Stimulated activated naive CD8-positive, alpha-beta T cell treated with anti-CD3 and anti-CD28 coated beads, Interleukin-15, Interleukin-2, amounts not matched to agents 100 ng/mL and 50 ng/mL, for 24 hours (primary cell): ENCODE results near the gene PTPN20.

Experiments used
- H3K27ac Mint-ChIP-seq: one replicate; pipeline ENCODE4 v1.8.0; 2021; ENCODE audit warnings: mild to moderate bottlenecking, mixed read lengths
- H3K27me3 Mint-ChIP-seq: one replicate; pipeline ENCODE4 v1.8.0; 2021; ENCODE audit warnings: mixed read lengths
- H3K36me3 Mint-ChIP-seq: one replicate; pipeline ENCODE4 v1.8.0; 2021; ENCODE audit warnings: low read depth, mixed read lengths
- H3K4me1 Mint-ChIP-seq: one replicate; pipeline ENCODE4 v1.8.0; 2021; ENCODE audit warnings: low read depth, mixed read lengths
- H3K4me3 Mint-ChIP-seq: one replicate; pipeline ENCODE4 v1.8.0; 2021; ENCODE audit warnings: mild to moderate bottlenecking, mixed read lengths
- H3K9me3 Mint-ChIP-seq: one replicate; pipeline ENCODE4 v1.8.0; 2021; ENCODE audit warnings: mixed read lengths

Gene PTPN20

GRCh38 chr10:46999217-46999616 is 88.0 kb downstream of the PTPN20 start:
- no peaks in the 10 kb centered on the region for H3K9me3 Mint-ChIP-seq
- H3K27ac Mint-ChIP-seq, result no peak overlapping the region
- H3K4me3 Mint-ChIP-seq, result no peak overlapping the region
- H3K4me1 Mint-ChIP-seq, result no peaks in the 10 kb centered on the region
- H3K27me3 Mint-ChIP-seq, result peaks cover 13% of the 10 kb centered on the region
- no peaks in the 10 kb centered on the region for H3K36me3 Mint-ChIP-seq

- H3K27ac Mint-ChIP-seq, result no peak overlapping the region
- H3K36me3 Mint-ChIP-seq, result no peaks in the 10 kb centered on the region
- H3K4me1 Mint-ChIP-seq, result no peaks in the 10 kb centered on the region
- peaks cover 11% of the 10 kb centered on the region for H3K27me3 Mint-ChIP-seq
- no peaks in the 10 kb centered on the region for H3K9me3 Mint-ChIP-seq
- no peak overlapping the region for H3K4me3 Mint-ChIP-seq
Measured at GRCh38 chr10:47008769-47009168, 97.5 kb downstream of the PTPN20 start.

- Mint-ChIP-seq H3K27ac (no peak overlapping the region), H3K27me3 (peaks cover 11% of the 10 kb centered on the region), H3K4me3 (no peak overlapping the region), H3K36me3 (no peaks in the 10 kb centered on the region), H3K4me1 (no peaks in the 10 kb centered on the region), H3K9me3 (no peaks in the 10 kb centered on the region)
Measured at GRCh38 chr10:47009215-47009838, 98.1 kb downstream of the PTPN20 start.

- H3K36me3 Mint-ChIP-seq, result no peaks in the 10 kb centered on the region
- H3K27ac Mint-ChIP-seq, result no peak overlapping the region
- H3K4me1 Mint-ChIP-seq, result no peaks in the 10 kb centered on the region
- H3K4me3 Mint-ChIP-seq, result no peak overlapping the region
- peaks cover 11% of the 10 kb centered on the region for H3K27me3 Mint-ChIP-seq
- H3K9me3 Mint-ChIP-seq, result no peaks in the 10 kb centered on the region
Measured at GRCh38 chr10:47010036-47010435, 98.8 kb downstream of the PTPN20 start.

- no peaks in the 10 kb centered on the region for H3K9me3 Mint-ChIP-seq
- H3K4me1 Mint-ChIP-seq, result no peaks in the 10 kb centered on the region
- H3K27ac Mint-ChIP-seq, result no peak overlapping the region
- no peak overlapping the region for H3K4me3 Mint-ChIP-seq
- peaks cover 11% of the 10 kb centered on the region for H3K27me3 Mint-ChIP-seq
- no peaks in the 10 kb centered on the region for H3K36me3 Mint-ChIP-seq
Measured at GRCh38 chr10:47012214-47012613, 101.0 kb downstream of the PTPN20 start.

- Mint-ChIP-seq H3K27ac (no peak overlapping the region), H3K27me3 (peaks cover 11% of the 10 kb centered on the region), H3K9me3 (no peaks in the 10 kb centered on the region), H3K4me1 (no peaks in the 10 kb centered on the region), H3K4me3 (no peak overlapping the region), H3K36me3 (no peaks in the 10 kb centered on the region)
Measured at GRCh38 chr10:47013507-47014154, 102.4 kb downstream of the PTPN20 start.

GRCh38 chr10:47015404-47015803 is 104.2 kb downstream of the PTPN20 start:
- Mint-ChIP-seq H3K9me3 (no peaks in the 10 kb centered on the region), H3K36me3 (no peaks in the 10 kb centered on the region), H3K27ac (no peak overlapping the region), H3K4me3 (no peak overlapping the region), H3K4me1 (no peaks in the 10 kb centered on the region), H3K27me3 (peaks cover 8% of the 10 kb centered on the region)

- no peak overlapping the region for H3K4me3 Mint-ChIP-seq
- no peaks in the 10 kb centered on the region for H3K9me3 Mint-ChIP-seq
- H3K27ac Mint-ChIP-seq, result no peak overlapping the region
- H3K27me3 Mint-ChIP-seq, result peaks cover 5% of the 10 kb centered on the region
- no peaks in the 10 kb centered on the region for H3K4me1 Mint-ChIP-seq
- no peaks in the 10 kb centered on the region for H3K36me3 Mint-ChIP-seq
Measured at GRCh38 chr10:47016564-47016963, 105.3 kb downstream of the PTPN20 start.

- H3K27me3 Mint-ChIP-seq, result no peaks in the 10 kb centered on the region
- no peaks in the 10 kb centered on the region for H3K36me3 Mint-ChIP-seq
- no peak overlapping the region for H3K4me3 Mint-ChIP-seq
- H3K4me1 Mint-ChIP-seq, result no peaks in the 10 kb centered on the region
- no peak overlapping the region for H3K27ac Mint-ChIP-seq
- no peaks in the 10 kb centered on the region for H3K9me3 Mint-ChIP-seq
Measured at GRCh38 chr10:47018026-47018735, 107.0 kb downstream of the PTPN20 start.

GRCh38 chr10:47019155-47020145 is 108.2 kb downstream of the PTPN20 start:
- Mint-ChIP-seq H3K36me3 (no peaks in the 10 kb centered on the region), H3K27me3 (no peaks in the 10 kb centered on the region), H3K9me3 (no peaks in the 10 kb centered on the region)

GRCh38 chr10:47020471-47020870 is 109.2 kb downstream of the PTPN20 start:
- no peaks in the 10 kb centered on the region for H3K9me3 Mint-ChIP-seq
- H3K36me3 Mint-ChIP-seq, result no peaks in the 10 kb centered on the region
- no peaks in the 10 kb centered on the region for H3K4me1 Mint-ChIP-seq
- no peak overlapping the region for H3K4me3 Mint-ChIP-seq
- H3K27ac Mint-ChIP-seq, result no peak overlapping the region
- no peaks in the 10 kb centered on the region for H3K27me3 Mint-ChIP-seq

More at GRCh38 chr10:47019155-47020145, 108.2 kb downstream of the PTPN20 start:
- no peaks in the 10 kb centered on the region for H3K4me1 Mint-ChIP-seq
- no peak overlapping the region for H3K27ac Mint-ChIP-seq
- H3K4me3 Mint-ChIP-seq, result no peak overlapping the region

- H3K27me3 Mint-ChIP-seq, result no peaks in the 10 kb centered on the region
- no peak overlapping the region for H3K4me3 Mint-ChIP-seq
- no peaks in the 10 kb centered on the region for H3K9me3 Mint-ChIP-seq
- no peaks in the 10 kb centered on the region for H3K36me3 Mint-ChIP-seq
- no peaks in the 10 kb centered on the region for H3K4me1 Mint-ChIP-seq
- H3K27ac Mint-ChIP-seq, result no peak overlapping the region
Measured at GRCh38 chr10:47021850-47022249, 110.6 kb downstream of the PTPN20 start.

GRCh38 chr10:47022311-47023131 is 111.3 kb downstream of the PTPN20 start:
- Mint-ChIP-seq H3K27ac (no peak overlapping the region), H3K36me3 (no peaks in the 10 kb centered on the region), H3K9me3 (no peaks in the 10 kb centered on the region), H3K27me3 (no peaks in the 10 kb centered on the region), H3K4me1 (no peaks in the 10 kb centered on the region), H3K4me3 (no peak overlapping the region)
